PC-3 (cell line): ENCODE measurements around the gene ARL16. TPM values are rescaled to one million over a fixed set of nuclear protein-coding genes. Genes with fewer than 3 reads are reported as not detected.
A peak's percentile ranks its signal among the peaks of the same experiment; 100 is the strongest.

ENCODE experiments used
- ATAC-seq: fragments of 200-7000 bp; cut with Tn5 transposase; 2 replicates; pipeline ENCODE4 v1.9.1; 2020; ENCODE audit warnings: mild to moderate bottlenecking, moderate library complexity
- BruUV-seq: library from RNA; stranded (reverse); fragments of 400-500 nt; replicated peaks from 2 replicates; lab custom pipeline; 2021; lab: Mats Ljungman, UMichigan
- CTCF ChIA-PET: fragments of 300-600 bp; sonication (Branson Sonifier 250); formaldehyde crosslinking; loops from one replicate; lab custom pipeline; 2022; ENCODE audit warnings: antibody characterized with exemption; lab: Charles Lee
- POLR2A ChIA-PET: fragments of 300-600 bp; sonication (Branson Sonifier 250); formaldehyde crosslinking; loops from one replicate; lab custom pipeline; 2022; ENCODE audit warnings: antibody characterized with exemption; ENCODE audit not compliant: unreplicated experiment; lab: Charles Lee
- DNase-seq: peaks from one replicate; pipeline ENCODE4 v3.0.0-alpha.2; 2015
- H2AFZ ChIP-seq: fragments of 300-600 bp; sonication (generic); 2 replicates; pipeline ENCODE4 v1.6.0; 2016; ENCODE audit warnings: antibody characterized with exemption, low read length
- H3F3A ChIP-seq: fragments of 300-600 bp; sonication (generic); one replicate; pipeline ENCODE4 v1.6.0; 2017; ENCODE audit warnings: antibody characterized with exemption, low read length, control low read depth, mild to moderate bottlenecking; ENCODE audit not compliant: unreplicated experiment
- H3K27ac ChIP-seq: fragments of 300-600 bp; sonication (generic); 2 replicates; pipeline ENCODE4 v1.5.1; 2016; ENCODE audit warnings: mild to moderate bottlenecking, low read length
- H3K27me3 ChIP-seq: fragments of 300-600 bp; sonication (generic); 2 replicates; pipeline ENCODE4 v1.6.1; 2016; ENCODE audit warnings: low read length, mixed read lengths
- H3K36me3 ChIP-seq: fragments of 300-600 bp; sonication (generic); 2 replicates; pipeline ENCODE4 v1.6.1; 2016; ENCODE audit warnings: low read depth, mixed run types, low read length, mixed read lengths
- H3K4me1 ChIP-seq: fragments of 300-600 bp; sonication (generic); 2 replicates; pipeline ENCODE4 v1.5.1; 2016; ENCODE audit warnings: low read length; ENCODE audit not compliant: insufficient read depth
- H3K4me2 ChIP-seq: fragments of 300-600 bp; sonication (generic); 2 replicates; pipeline ENCODE4 v1.6.0; 2016; ENCODE audit warnings: low read length
- H3K4me3 ChIP-seq: fragments of 300-600 bp; sonication (generic); 2 replicates; pipeline ENCODE4 v1.5.1; 2016; ENCODE audit warnings: mild to moderate bottlenecking, low read length, mixed read lengths
- H3K79me2 ChIP-seq: fragments of 300-600 bp; sonication (generic); 2 replicates; pipeline ENCODE4 v1.6.1; 2017; ENCODE audit warnings: low read length, mixed read lengths
- H3K9ac ChIP-seq: fragments of 300-600 bp; sonication (generic); 2 replicates; pipeline ENCODE4 v1.6.0; 2016; ENCODE audit warnings: mild to moderate bottlenecking, low read length
- H3K9me2 ChIP-seq: fragments of 300-600 bp; sonication (generic); replicated peaks from 2 replicates; pipeline ENCODE4 v1.6.1; 2016; ENCODE audit warnings: mixed run types, low read length, mixed read lengths
- H3K9me3 ChIP-seq: fragments of 300-600 bp; sonication (generic); 2 replicates; pipeline ENCODE4 v1.6.1; 2016; ENCODE audit warnings: low read length, mixed read lengths
- H4K20me1 ChIP-seq: fragments of 300-600 bp; sonication (generic); 2 replicates; pipeline ENCODE4 v1.6.1; 2016; ENCODE audit warnings: low read length, mixed read lengths
- CTCF ChIP-seq: fragments of 300-600 bp; sonication (generic); conservative IDR thresholded peaks from 2 replicates; pipeline ENCODE4 v1.5.1; 2017; ENCODE audit warnings: antibody characterized with exemption, low read depth, mild to moderate bottlenecking, low read length
- EZH2 ChIP-seq: fragments of 300-600 bp; sonication (generic); IDR thresholded peaks from one replicate; pipeline ENCODE4 v1.6.1; 2017; ENCODE audit warnings: antibody characterized with exemption, mild to moderate bottlenecking, low read length; ENCODE audit not compliant: unreplicated experiment
- EZH2phosphoT487 ChIP-seq: fragments of 300-600 bp; sonication (generic); IDR thresholded peaks from 2 replicates; pipeline ENCODE4 v1.6.1; 2018; ENCODE audit warnings: mild to moderate bottlenecking, antibody characterized with exemption, low read length, borderline replicate concordance
- intact Hi-C: fragments of 100-400 bp; cut with micrococcal nuclease; formaldehyde crosslinking; loops from 2 replicates; pipeline ENCODE4 v1.9.0; 2023
- total RNA-seq: library from RNA; depleted of rRNA; stranded (reverse); fragments of >200 nt; gene quantifications from 2 replicates; pipeline ENCODE4 v1.2.3, GENCODE V29; 2014

The ARL16 gene
- total RNA-seq, 1 experiment from 2014 or later, result 68.8 TPM

DNA sequence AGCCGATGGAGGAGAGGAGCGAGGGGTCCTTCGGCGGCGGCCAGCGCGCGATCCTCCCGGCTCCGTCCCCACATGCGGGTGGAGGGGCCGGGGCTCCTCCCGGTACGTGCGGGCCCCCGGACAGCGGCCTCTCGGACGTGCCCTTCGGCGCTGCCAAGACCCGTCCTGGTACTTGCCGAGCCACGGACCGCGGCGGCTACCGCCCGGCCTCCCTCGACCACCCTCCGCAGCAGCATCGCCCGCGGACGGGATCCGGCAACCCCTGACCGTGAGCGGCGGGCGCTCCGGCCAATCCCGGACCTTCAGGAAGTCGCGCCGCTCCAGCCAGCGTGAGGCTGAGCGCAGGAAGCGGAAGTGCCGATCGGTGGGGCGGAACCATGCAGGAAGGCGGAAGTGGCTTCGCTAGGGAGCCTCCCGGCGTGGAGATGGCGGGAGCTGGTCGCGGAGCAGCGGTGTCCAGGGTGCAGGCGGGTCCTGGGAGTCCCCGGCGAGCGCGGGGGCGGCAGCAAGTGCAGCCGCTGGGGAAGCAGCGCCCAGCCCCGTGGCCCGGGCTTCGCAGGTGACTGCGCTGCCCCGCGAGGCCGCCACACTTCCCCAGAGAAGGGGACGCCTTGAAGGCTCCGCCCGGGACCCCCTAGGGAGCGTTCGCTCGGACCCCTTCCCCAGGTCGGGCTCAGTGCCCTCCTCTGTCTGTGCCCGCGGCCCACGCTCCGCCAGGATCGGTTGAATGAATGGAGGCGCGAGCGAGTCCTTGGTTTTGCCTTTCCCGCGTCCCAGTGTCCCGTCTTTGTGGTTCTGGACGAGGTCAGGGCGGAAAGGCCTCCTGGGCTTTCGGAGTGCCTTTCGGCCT is 17.0 kb downstream of the ARL16 start, which contains the start of the genes CCDC137 and OXLD1:
Gene CCDC137, plus strand, starts transcription at position 396 of the 850 bp plus-strand sequence. Its CDS starts 30 bp downstream, at position 426.
Gene OXLD1, minus strand, starts transcription at position 264 of the 850 bp plus-strand sequence. Its CDS starts 28 bp downstream, at position 236.
- Histone ChIP-seq H2AFZ (peak within 1 kb of the TSS; percentile 71), H4K20me1 (no peaks in the 10 kb centered on the region), H3K27me3 (no peaks in the 10 kb centered on the region), H3K9me3 (no peaks in the 10 kb centered on the region), H3K4me2 (peak within 1 kb of the TSS; percentile 100), H3K36me3 (peaks cover 20% of the 10 kb centered on the region), H3F3A (no peaks in the 10 kb centered on the region), H3K9ac (peak within 1 kb of the TSS; percentile 98), H3K4me1 (peaks cover 35% of the 10 kb centered on the region), H3K9me2 (no peaks in the 10 kb centered on the region), H3K27ac (peak within 1 kb of the TSS; percentile 69), H3K4me3 (peak within 1 kb of the TSS; percentile 93), H3K79me2 (peaks cover 56% of the 10 kb centered on the region)
- BruUV-seq, result no TSS peak
- ChIA-PET CTCF (no interaction called here), POLR2A (interaction anchor here (0.5 to 0.6 kb wide), 2 partner anchors 36 to 95 kb away, joined by 3 to 4 read pairs; partner anchors contain the start of gene MRPL12)
- TF ChIP-seq EZH2 (no peak), CTCF (no peak), EZH2phosphoT487 (no peak)
- DNase-seq, result peak; percentile 97
- intact Hi-C loops, result loop anchor here (2.0 kb wide), 1 partner anchor 30 kb away; the partner anchor contains the start of genes NPLOC4 and TSPAN10
- peak; percentile 98 for ATAC-seq

DNA sequence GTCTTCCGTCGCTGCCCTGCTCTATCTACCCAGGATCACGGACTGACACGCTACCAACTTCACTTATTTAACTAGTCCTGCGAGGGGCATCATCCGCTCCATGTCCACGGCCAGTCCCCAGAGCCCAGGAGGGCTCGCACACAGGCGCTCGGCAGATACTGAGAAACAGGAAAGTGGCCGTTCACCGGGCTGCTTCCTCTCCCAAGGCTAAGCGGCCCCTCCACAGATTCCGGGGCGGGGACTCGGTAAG is 17.6 kb downstream of the ARL16 start:
- H4K20me1 ChIP-seq, result no peaks in the 10 kb centered on the region
- POLR2A ChIA-PET, result interaction anchor here (0.5 kb wide), 1 partner anchor 95 kb away, joined by 3 read pairs; no protein-coding TSS in a partner anchor
- peaks cover 15% of the 10 kb centered on the region for H3K36me3 ChIP-seq
- H3K9ac ChIP-seq, result peak overlapping the region; percentile 98
- peaks cover 35% of the 10 kb centered on the region for H3K4me1 ChIP-seq
- H3K9me3 ChIP-seq, result no peaks in the 10 kb centered on the region
- DNase-seq, result no peak
- H3F3A ChIP-seq, result no peaks in the 10 kb centered on the region
- H3K27ac ChIP-seq, result peak overlapping the region; percentile 69
- intact Hi-C loops, result loop anchor here (2.0 kb wide), 1 partner anchor 29 kb away; the partner anchor contains the start of genes NPLOC4 and TSPAN10
- H3K4me3 ChIP-seq, result peak overlapping the region; percentile 93
- peaks cover 56% of the 10 kb centered on the region for H3K79me2 ChIP-seq
- CTCF ChIA-PET, result no interaction called here
- H3K4me2 ChIP-seq, result peak overlapping the region; percentile 100
- ATAC-seq, result peak; percentile 5
- H2AFZ ChIP-seq, result peak overlapping the region; percentile 71
- TF ChIP-seq EZH2phosphoT487, result no peak
- TF ChIP-seq EZH2, result no peak
- no peak for TF ChIP-seq CTCF
- H3K27me3 ChIP-seq, result no peaks in the 10 kb centered on the region
- BruUV-seq, result TSS peak; percentile 70
- no peaks in the 10 kb centered on the region for H3K9me2 ChIP-seq
